K562 (cell line): ENCODE measurements around the gene LPCAT3. TPM values are rescaled to one million over a fixed set of nuclear protein-coding genes. Genes with fewer than 3 reads are reported as not detected.

ENCODE experiments used
- CXXC5 ChIP-seq: fragments of 250-450 bp; sonication (Bioruptor Pico); IDR thresholded peaks from 2 replicates; pipeline ENCODE4 v1.8.0; 2022; ENCODE audit warnings: inconsistent platforms, mild to moderate bottlenecking, moderate library complexity
- ETV5 ChIP-seq: sonication (generic); formaldehyde crosslinking; IDR thresholded peaks from 2 replicates; pipeline ENCODE4 v1.4.0; 2020; ENCODE audit warnings: low read depth, mild to moderate bottlenecking, missing genetic modification reagents
- FOXM1 ChIP-seq, 2 experiments: fragments of 450-650 bp in 1 of 2; sonication (generic) in 1 of 2; formaldehyde crosslinking in 1 of 2; IDR thresholded peaks; 2 replicates each; pipeline versions ENCODE4 v1.6.1 to v1.9.0; 2017 to 2022; ENCODE audit warnings: low read depth in 2 of 2, mild to moderate bottlenecking in 2 of 2, missing genetic modification reagents in 1 of 2, moderate library complexity in 1 of 2
- L3MBTL2 ChIP-seq: fragments of 450-650 bp; IDR thresholded peaks from 2 replicates; pipeline ENCODE4 v1.6.1; 2016; ENCODE audit warnings: mild to moderate bottlenecking, moderate library complexity
- LEF1 ChIP-seq: fragments of 450-650 bp; IDR thresholded peaks from 2 replicates; pipeline ENCODE4 v1.6.1; 2016; ENCODE audit warnings: mild to moderate bottlenecking
- NFE2L1 ChIP-seq: fragments of 450-650 bp; IDR thresholded peaks from 2 replicates; pipeline ENCODE4 v1.6.1; 2016; ENCODE audit warnings: missing genetic modification characterization, low read depth, mild to moderate bottlenecking, missing compliant biosample characterization, moderate library complexity, borderline replicate concordance
- POLR3G ChIP-seq: IDR thresholded peaks from 2 replicates; pipeline ENCODE4 v1.6.1; 2011; ENCODE audit not compliant: insufficient read length, insufficient replicate concordance; ENCODE audit errors: extremely low read depth
- ZBTB7A ChIP-seq: IDR thresholded peaks from 2 replicates; pipeline ENCODE4 v1.6.1; 2011; ENCODE audit warnings: low read depth, mild to moderate bottlenecking, low read length, moderate library complexity, borderline replicate concordance; ENCODE audit not compliant: control insufficient read depth
- ZNF23 ChIP-seq: fragments of 250-450 bp; sonication (Bioruptor Pico); IDR thresholded peaks from 2 replicates; pipeline ENCODE4 v1.4.0; 2020; ENCODE audit warnings: mild to moderate bottlenecking
- ZNF316 ChIP-seq: fragments of 450-650 bp; IDR thresholded peaks from 2 replicates; pipeline ENCODE4 v1.6.1; 2016
- polyA plus RNA-seq, 8 experiments: library from polyadenylated mRNA; depleted of rRNA in 4 of 8; stranded (reverse) in 5 of 8; unstranded in 3 of 8; fragments of >200 nt; fragmentation: Nextera tagmentation in 2 of 8; fragmentation: Illumina TruSeq in 1 of 8; extraction: Ambion mirVana in 2 of 8; extraction: Trizol in 1 of 8; gene quantifications; 2 replicates each; pipeline versions ENCODE4 v1.2.1 to v1.2.3, GENCODE V29; 2011 to 2014; ENCODE audit warnings: inconsistent platforms in 1 of 8, missing spikeins in 1 of 8
- total RNA-seq, 7 experiments: library from RNA; depleted of rRNA in 6 of 7; stranded (reverse); fragments of >200 nt in 6 of 7; fragmentation: Illumina TruSeq in 2 of 7; extraction: Trizol in 2 of 7; gene quantifications; 2 replicates each; pipeline versions ENCODE4 v1.2.1 to v1.2.3, GENCODE V29; 2011 to 2021; ENCODE audit warnings: low replicate concordance in 1 of 7
- TF ChIP-seq, protein P1 (sequence below), 2 experiments: fragments of 450-650 bp; IDR thresholded peaks; 2 replicates each; pipeline ENCODE4 v1.6.1; 2016; ENCODE audit warnings: mild to moderate bottlenecking in 2 of 2, borderline replicate concordance in 1 of 2, low read depth in 1 of 2, moderate library complexity in 1 of 2
- TF ChIP-seq, protein P2 (sequence below): sonication (generic); formaldehyde crosslinking; IDR thresholded peaks from 2 replicates; pipeline ENCODE4 v1.8.0; 2022; ENCODE audit warnings: missing genetic modification reagents, mild to moderate bottlenecking, borderline replicate concordance
- TF ChIP-seq, protein P3 (sequence below): fragments of 450-650 bp; IDR thresholded peaks from 2 replicates; pipeline ENCODE4 v1.6.1; 2016; ENCODE audit warnings: borderline replicate concordance

The LPCAT3 gene
- total and polyA plus RNA-seq, 9 of the 15 experiments (the other 6 are each of a cell fraction or from before 2014, with no cell fraction given): 4.9 to 52.5 (median 25.3) TPM

GRCh38 chr12:6961695-6962284, 56.5 kb downstream of the LPCAT3 start (continued):
- TF ChIP-seq, protein P1, sequence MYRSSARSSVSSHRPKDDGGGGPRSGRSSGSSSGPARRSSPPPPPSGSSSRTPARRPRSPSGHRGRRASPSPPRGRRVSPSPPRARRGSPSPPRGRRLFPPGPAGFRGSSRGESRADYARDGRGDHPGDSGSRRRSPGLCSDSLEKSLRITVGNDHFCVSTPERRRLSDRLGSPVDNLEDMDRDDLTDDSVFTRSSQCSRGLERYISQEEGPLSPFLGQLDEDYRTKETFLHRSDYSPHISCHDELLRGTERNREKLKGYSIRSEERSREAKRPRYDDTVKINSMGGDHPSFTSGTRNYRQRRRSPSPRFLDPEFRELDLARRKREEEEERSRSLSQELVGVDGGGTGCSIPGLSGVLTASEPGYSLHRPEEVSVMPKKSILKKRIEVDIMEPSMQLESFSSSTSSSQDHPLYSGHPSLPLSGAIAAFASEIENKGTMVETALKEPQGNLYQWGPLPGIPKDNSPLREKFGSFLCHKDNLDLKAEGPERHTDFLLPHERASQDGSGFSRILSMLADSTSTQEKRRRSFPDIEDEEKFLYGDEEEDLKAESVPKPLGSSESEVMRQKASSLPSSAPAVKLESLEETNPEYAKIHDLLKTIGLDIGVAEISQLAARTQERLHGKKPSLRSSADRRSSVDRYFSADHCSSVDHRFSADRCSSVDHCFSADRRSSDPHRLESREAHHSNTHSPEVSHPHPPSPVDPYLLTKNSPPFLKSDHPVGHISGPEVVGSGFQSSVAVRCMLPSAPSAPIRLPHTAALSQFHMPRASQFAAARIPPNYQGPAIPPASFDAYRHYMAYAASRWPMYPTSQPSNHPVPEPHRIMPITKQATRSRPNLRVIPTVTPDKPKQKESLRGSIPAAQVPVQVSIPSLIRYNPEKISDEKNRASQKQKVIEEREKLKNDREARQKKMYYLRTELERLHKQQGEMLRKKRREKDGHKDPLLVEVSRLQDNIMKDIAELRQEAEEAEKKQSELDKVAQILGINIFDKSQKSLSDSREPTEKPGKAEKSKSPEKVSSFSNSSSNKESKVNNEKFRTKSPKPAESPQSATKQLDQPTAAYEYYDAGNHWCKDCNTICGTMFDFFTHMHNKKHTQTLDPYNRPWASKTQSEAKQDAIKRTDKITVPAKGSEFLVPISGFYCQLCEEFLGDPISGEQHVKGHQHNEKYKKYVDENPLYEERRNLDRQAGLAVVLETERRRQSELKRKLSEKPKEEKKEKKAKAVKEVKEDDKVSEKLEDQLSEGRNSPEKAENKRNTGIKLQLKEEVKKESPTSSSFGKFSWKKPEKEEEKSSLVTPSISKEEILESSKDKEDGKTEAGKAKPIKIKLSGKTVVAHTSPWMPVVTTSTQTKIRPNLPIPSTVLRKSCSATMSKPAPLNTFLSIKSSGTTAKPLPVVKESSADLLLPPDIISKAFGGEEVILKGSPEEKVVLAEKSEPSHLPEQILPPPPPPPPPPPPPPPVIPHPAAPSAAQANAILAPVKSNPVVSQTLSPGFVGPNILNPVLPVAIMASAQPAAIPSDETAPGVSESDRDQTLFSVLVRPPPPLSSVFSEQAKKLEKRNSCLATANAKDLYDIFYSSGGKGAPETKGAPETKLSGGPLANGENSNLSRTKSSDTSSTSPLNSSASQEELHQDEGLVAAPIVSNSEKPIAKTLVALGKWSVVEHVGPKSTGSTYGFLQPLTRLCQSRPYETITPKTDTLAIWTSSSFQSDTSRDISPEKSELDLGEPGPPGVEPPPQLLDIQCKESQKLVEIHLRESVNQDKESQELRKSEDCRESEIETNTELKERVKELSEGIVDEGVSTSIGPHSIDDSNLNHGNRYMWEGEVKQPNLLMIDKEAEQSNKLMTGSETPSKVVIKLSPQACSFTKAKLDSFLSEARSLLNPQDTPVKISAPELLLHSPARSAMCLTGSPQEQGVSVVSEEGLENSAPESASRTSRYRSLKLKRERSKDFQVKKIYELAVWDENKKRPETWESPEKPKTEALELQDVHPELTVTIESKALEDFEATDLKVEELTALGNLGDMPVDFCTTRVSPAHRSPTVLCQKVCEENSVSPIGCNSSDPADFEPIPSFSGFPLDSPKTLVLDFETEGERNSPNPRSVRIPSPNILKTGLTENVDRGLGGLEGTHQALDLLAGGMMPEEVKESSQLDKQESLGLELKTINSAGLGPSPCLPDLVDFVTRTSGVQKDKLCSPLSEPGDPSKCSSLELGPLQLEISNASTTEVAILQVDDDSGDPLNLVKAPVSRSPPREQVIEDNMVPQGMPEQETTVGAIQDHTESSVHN (IDR thresholded peaks at IDR 0.05; ENCODE audit: borderline replicate concordance in 1 of 2, low read depth in 1 of 2): no peak; a peak in 1 of 4 replicates
- TF ChIP-seq L3MBTL2 (peak; percentile 28; the same call in 1 of the 2 replicates), CXXC5 (peak; percentile 28), ZBTB7A (peak; percentile 74), NFE2L1 (peak; percentile 35; the same call in 1 of the 2 replicates), ZNF23 (CRISPR knock-in tag) (no peak), ETV5 (peak; percentile 94), LEF1 (no peak), POLR3G (no peak), FOXM1 (IDR thresholded peaks at IDR 0.05; ENCODE audit: low read depth) (0 out of 2 replicates have a peak, but pooled peaks have one; percentile 27), FOXM1 (CRISPR knock-in tag; IDR thresholded peaks at IDR 0.05; ENCODE audit: low read depth) (0 out of 2 replicates have a peak, but pooled peaks have one; percentile 32), ZNF316 (peak; percentile 96)
- TF ChIP-seq, protein P2, sequence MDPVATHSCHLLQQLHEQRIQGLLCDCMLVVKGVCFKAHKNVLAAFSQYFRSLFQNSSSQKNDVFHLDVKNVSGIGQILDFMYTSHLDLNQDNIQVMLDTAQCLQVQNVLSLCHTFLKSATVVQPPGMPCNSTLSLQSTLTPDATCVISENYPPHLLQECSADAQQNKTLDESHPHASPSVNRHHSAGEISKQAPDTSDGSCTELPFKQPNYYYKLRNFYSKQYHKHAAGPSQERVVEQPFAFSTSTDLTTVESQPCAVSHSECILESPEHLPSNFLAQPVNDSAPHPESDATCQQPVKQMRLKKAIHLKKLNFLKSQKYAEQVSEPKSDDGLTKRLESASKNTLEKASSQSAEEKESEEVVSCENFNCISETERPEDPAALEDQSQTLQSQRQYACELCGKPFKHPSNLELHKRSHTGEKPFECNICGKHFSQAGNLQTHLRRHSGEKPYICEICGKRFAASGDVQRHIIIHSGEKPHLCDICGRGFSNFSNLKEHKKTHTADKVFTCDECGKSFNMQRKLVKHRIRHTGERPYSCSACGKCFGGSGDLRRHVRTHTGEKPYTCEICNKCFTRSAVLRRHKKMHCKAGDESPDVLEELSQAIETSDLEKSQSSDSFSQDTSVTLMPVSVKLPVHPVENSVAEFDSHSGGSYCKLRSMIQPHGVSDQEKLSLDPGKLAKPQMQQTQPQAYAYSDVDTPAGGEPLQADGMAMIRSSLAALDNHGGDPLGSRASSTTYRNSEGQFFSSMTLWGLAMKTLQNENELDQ (CRISPR knock-in tag): no peak
- TF ChIP-seq, protein P3, sequence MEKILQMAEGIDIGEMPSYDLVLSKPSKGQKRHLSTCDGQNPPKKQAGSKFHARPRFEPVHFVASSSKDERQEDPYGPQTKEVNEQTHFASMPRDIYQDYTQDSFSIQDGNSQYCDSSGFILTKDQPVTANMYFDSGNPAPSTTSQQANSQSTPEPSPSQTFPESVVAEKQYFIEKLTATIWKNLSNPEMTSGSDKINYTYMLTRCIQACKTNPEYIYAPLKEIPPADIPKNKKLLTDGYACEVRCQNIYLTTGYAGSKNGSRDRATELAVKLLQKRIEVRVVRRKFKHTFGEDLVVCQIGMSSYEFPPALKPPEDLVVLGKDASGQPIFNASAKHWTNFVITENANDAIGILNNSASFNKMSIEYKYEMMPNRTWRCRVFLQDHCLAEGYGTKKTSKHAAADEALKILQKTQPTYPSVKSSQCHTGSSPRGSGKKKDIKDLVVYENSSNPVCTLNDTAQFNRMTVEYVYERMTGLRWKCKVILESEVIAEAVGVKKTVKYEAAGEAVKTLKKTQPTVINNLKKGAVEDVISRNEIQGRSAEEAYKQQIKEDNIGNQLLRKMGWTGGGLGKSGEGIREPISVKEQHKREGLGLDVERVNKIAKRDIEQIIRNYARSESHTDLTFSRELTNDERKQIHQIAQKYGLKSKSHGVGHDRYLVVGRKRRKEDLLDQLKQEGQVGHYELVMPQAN: 0 out of 2 replicates have a peak, but pooled peaks have one; percentile 22
